ENCODE data around the gene KIF5C. TPM values are rescaled to one million over a fixed set of nuclear protein-coding genes. Genes with fewer than 3 reads are reported as not detected.

The KIF5C gene
- polyA plus RNA-seq, 1 donor: 16.0 TPM

GRCh38 chr2:148903294-148903693 lies 28.3 kb downstream of the KIF5C start:
- Histone ChIP-seq H3K27ac (ENCODE audit: low read length) (no peak overlapping the region), H3K9me3 (ENCODE audit: control insufficient read depth, low read depth, low read length) (no peaks in the 10 kb centered on the region), H3K4me1 (ENCODE audit: control insufficient read depth, insufficient read depth, low read length) (no peaks in the 10 kb centered on the region), H3K36me3 (ENCODE audit: control insufficient read depth, insufficient read depth, low read length) (no peaks in the 10 kb centered on the region), H3K4me3 (ENCODE audit: low read length) (no peak overlapping the region), H3K27me3 (ENCODE audit: control insufficient read depth, insufficient read depth, low read length) (no peaks in the 10 kb centered on the region)
- DNase-seq: no peak
- 66% methylated on average over 2 of the region's 6 CpGs for WGBS (ENCODE audit: insufficient coverage, low lambda C conversion rate)

- WGBS (ENCODE audit: insufficient coverage, low lambda C conversion rate): 100% methylated on average over 1 of the region's 4 CpGs
- H3K4me1 ChIP-seq (ENCODE audit: control insufficient read depth, insufficient read depth, low read length): no peaks in the 10 kb centered on the region
- H3K36me3 ChIP-seq (ENCODE audit: control insufficient read depth, insufficient read depth, low read length): no peaks in the 10 kb centered on the region
- no peak for DNase-seq
- no peak overlapping the region for H3K4me3 ChIP-seq (ENCODE audit: low read length)
- H3K27ac ChIP-seq (ENCODE audit: low read length): no peak overlapping the region
- H3K27me3 ChIP-seq (ENCODE audit: control insufficient read depth, insufficient read depth, low read length): no peaks in the 10 kb centered on the region
- no peaks in the 10 kb centered on the region for H3K9me3 ChIP-seq (ENCODE audit: control insufficient read depth, low read depth, low read length)
Observed at GRCh38 chr2:148903979-148904378, 29.0 kb downstream of the KIF5C start.

GRCh38 chr2:148906124-148906523 lies 31.1 kb downstream of the KIF5C start:
- Histone ChIP-seq H3K27me3 (ENCODE audit: control insufficient read depth, insufficient read depth, low read length) (no peaks in the 10 kb centered on the region), H3K27ac (ENCODE audit: low read length) (no peak overlapping the region), H3K36me3 (ENCODE audit: control insufficient read depth, insufficient read depth, low read length) (no peaks in the 10 kb centered on the region), H3K4me1 (ENCODE audit: control insufficient read depth, insufficient read depth, low read length) (no peaks in the 10 kb centered on the region), H3K4me3 (ENCODE audit: low read length) (no peak overlapping the region), H3K9me3 (ENCODE audit: control insufficient read depth, low read depth, low read length) (no peaks in the 10 kb centered on the region)
- no peak for DNase-seq
- WGBS (ENCODE audit: insufficient coverage, low lambda C conversion rate): no CpG with 5 or more reads among the region's 4 CpGs

- Histone ChIP-seq H3K9me3 (ENCODE audit: control insufficient read depth, low read depth, low read length) (no peaks in the 10 kb centered on the region), H3K27ac (ENCODE audit: low read length) (no peak overlapping the region), H3K4me1 (ENCODE audit: control insufficient read depth, insufficient read depth, low read length) (no peaks in the 10 kb centered on the region), H3K36me3 (ENCODE audit: control insufficient read depth, insufficient read depth, low read length) (no peaks in the 10 kb centered on the region), H3K4me3 (ENCODE audit: low read length) (no peak overlapping the region), H3K27me3 (ENCODE audit: control insufficient read depth, insufficient read depth, low read length) (no peaks in the 10 kb centered on the region)
- no peak for DNase-seq
- whole genome bisulfite sequencing (ENCODE audit: insufficient coverage, low lambda C conversion rate): no CpG with 5 or more reads among the region's 5 CpGs
Observed at GRCh38 chr2:148907085-148907785, 32.2 kb downstream of the KIF5C start.

GRCh38 chr2:148909114-148909513 lies 34.1 kb downstream of the KIF5C start:
- 17% methylated on average over 1 of the region's 8 CpGs for whole genome bisulfite sequencing (ENCODE audit: insufficient coverage, low lambda C conversion rate)
- Histone ChIP-seq H3K27ac (ENCODE audit: low read length) (no peak overlapping the region), H3K36me3 (ENCODE audit: control insufficient read depth, insufficient read depth, low read length) (no peaks in the 10 kb centered on the region), H3K9me3 (ENCODE audit: control insufficient read depth, low read depth, low read length) (no peaks in the 10 kb centered on the region), H3K4me1 (ENCODE audit: control insufficient read depth, insufficient read depth, low read length) (no peaks in the 10 kb centered on the region), H3K4me3 (ENCODE audit: low read length) (no peak overlapping the region), H3K27me3 (ENCODE audit: control insufficient read depth, insufficient read depth, low read length) (no peaks in the 10 kb centered on the region)
- DNase-seq: no peak

GRCh38 chr2:148913061-148913460 lies 38.0 kb downstream of the KIF5C start:
- Histone ChIP-seq H3K9me3 (ENCODE audit: control insufficient read depth, low read depth, low read length) (no peaks in the 10 kb centered on the region), H3K27me3 (ENCODE audit: control insufficient read depth, insufficient read depth, low read length) (no peaks in the 10 kb centered on the region), H3K4me1 (ENCODE audit: control insufficient read depth, insufficient read depth, low read length) (no peaks in the 10 kb centered on the region), H3K4me3 (ENCODE audit: low read length) (no peak overlapping the region), H3K27ac (ENCODE audit: low read length) (no peak overlapping the region), H3K36me3 (ENCODE audit: control insufficient read depth, insufficient read depth, low read length) (no peaks in the 10 kb centered on the region)
- no peak for DNase-seq

- DNase-seq: no peak
- WGBS (ENCODE audit: insufficient coverage, low lambda C conversion rate): 100% methylated on average over 3 of the region's 8 CpGs
- H3K4me3 ChIP-seq (ENCODE audit: low read length): no peak overlapping the region
- H3K9me3 ChIP-seq (ENCODE audit: control insufficient read depth, low read depth, low read length): peaks cover 3% of the 10 kb centered on the region
- H3K27me3 ChIP-seq (ENCODE audit: control insufficient read depth, insufficient read depth, low read length): no peaks in the 10 kb centered on the region
- no peaks in the 10 kb centered on the region for H3K36me3 ChIP-seq (ENCODE audit: control insufficient read depth, insufficient read depth, low read length)
- H3K27ac ChIP-seq (ENCODE audit: low read length): no peak overlapping the region
- H3K4me1 ChIP-seq (ENCODE audit: control insufficient read depth, insufficient read depth, low read length): no peaks in the 10 kb centered on the region
Observed at GRCh38 chr2:148913492-148913891, 38.5 kb downstream of the KIF5C start.

GRCh38 chr2:148914463-148914862 lies 39.4 kb downstream of the KIF5C start:
- peaks cover 11% of the 10 kb centered on the region for H3K9me3 ChIP-seq (ENCODE audit: control insufficient read depth, low read depth, low read length)
- H3K4me1 ChIP-seq (ENCODE audit: control insufficient read depth, insufficient read depth, low read length): peaks cover 5% of the 10 kb centered on the region
- DNase-seq: no peak
- H3K27ac ChIP-seq (ENCODE audit: low read length): no peak overlapping the region
- H3K27me3 ChIP-seq (ENCODE audit: control insufficient read depth, insufficient read depth, low read length): no peaks in the 10 kb centered on the region
- no CpG with 5 or more reads among the region's 4 CpGs for WGBS (ENCODE audit: insufficient coverage, low lambda C conversion rate)
- H3K36me3 ChIP-seq (ENCODE audit: control insufficient read depth, insufficient read depth, low read length): no peaks in the 10 kb centered on the region
- H3K4me3 ChIP-seq (ENCODE audit: low read length): no peak overlapping the region

- no peak for DNase-seq
- no CpG with 5 or more reads among the region's 1 CpG for WGBS (ENCODE audit: insufficient coverage, low lambda C conversion rate)
- H3K4me1 ChIP-seq (ENCODE audit: control insufficient read depth, insufficient read depth, low read length): peaks cover 21% of the 10 kb centered on the region
- H3K4me3 ChIP-seq (ENCODE audit: low read length): no peak overlapping the region
- peaks cover 11% of the 10 kb centered on the region for H3K9me3 ChIP-seq (ENCODE audit: control insufficient read depth, low read depth, low read length)
- no peak overlapping the region for H3K27ac ChIP-seq (ENCODE audit: low read length)
- H3K36me3 ChIP-seq (ENCODE audit: control insufficient read depth, insufficient read depth, low read length): no peaks in the 10 kb centered on the region
- H3K27me3 ChIP-seq (ENCODE audit: control insufficient read depth, insufficient read depth, low read length): no peaks in the 10 kb centered on the region
Observed at GRCh38 chr2:148917431-148917830, 42.4 kb downstream of the KIF5C start.

- no peak overlapping the region for H3K4me3 ChIP-seq (ENCODE audit: low read length)
- H3K4me1 ChIP-seq (ENCODE audit: control insufficient read depth, insufficient read depth, low read length): peaks cover 21% of the 10 kb centered on the region
- H3K9me3 ChIP-seq (ENCODE audit: control insufficient read depth, low read depth, low read length): peaks cover 11% of the 10 kb centered on the region
- 79% methylated on average over 2 of the region's 2 CpGs for WGBS (ENCODE audit: insufficient coverage, low lambda C conversion rate)
- no peak overlapping the region for H3K27ac ChIP-seq (ENCODE audit: low read length)
- DNase-seq: no peak
- H3K36me3 ChIP-seq (ENCODE audit: control insufficient read depth, insufficient read depth, low read length): no peaks in the 10 kb centered on the region
- H3K27me3 ChIP-seq (ENCODE audit: control insufficient read depth, insufficient read depth, low read length): no peaks in the 10 kb centered on the region
Observed at GRCh38 chr2:148918554-148918953, 43.5 kb downstream of the KIF5C start.

- peaks cover 21% of the 10 kb centered on the region for H3K4me1 ChIP-seq (ENCODE audit: control insufficient read depth, insufficient read depth, low read length)
- peak; percentile 54 to 83 for DNase-seq
Observed at GRCh38 chr2:148920559-148920958, 45.5 kb downstream of the KIF5C start.

More at GRCh38 chr2:148920559-148920958, 45.5 kb downstream of the KIF5C start:
- peaks cover 11% of the 10 kb centered on the region for H3K9me3 ChIP-seq (ENCODE audit: control insufficient read depth, low read depth, low read length)
- WGBS (ENCODE audit: insufficient coverage, low lambda C conversion rate): no CpG with 5 or more reads among the region's 1 CpG
- no peaks in the 10 kb centered on the region for H3K27me3 ChIP-seq (ENCODE audit: control insufficient read depth, insufficient read depth, low read length)
- no peak overlapping the region for H3K4me3 ChIP-seq (ENCODE audit: low read length)
- H3K27ac ChIP-seq (ENCODE audit: low read length): peak overlapping the region; percentile 58
- H3K36me3 ChIP-seq (ENCODE audit: control insufficient read depth, insufficient read depth, low read length): no peaks in the 10 kb centered on the region
